Esophagus muscularis mucosa (tissue), 4 donors: ENCODE measurements around the gene P2RX7.

Experiments
- EP300 ChIP-seq: sonication (generic); formaldehyde crosslinking; IDR thresholded peaks from one replicate; pipeline ENCODE4 v1.6.1; 2017; ENCODE audit warnings: antibody characterized with exemption
- POLR2A ChIP-seq: fragments of 450-650 bp; IDR thresholded peaks from one replicate; pipeline ENCODE4 v1.6.1; 2017; ENCODE audit warnings: antibody characterized with exemption, moderate library complexity, mild to moderate bottlenecking, low read depth
- TF ChIP-seq, protein P1 (sequence below), 3 experiments: fragments of 200-600 bp in 2 of 3; fragments of 450-650 bp in 1 of 3; sonication (generic) in 2 of 3; IDR thresholded peaks; one replicate each; pipeline ENCODE4 v1.5.1; 2017 to 2019; ENCODE audit warnings: antibody characterized with exemption in 3 of 3, mild to moderate bottlenecking in 2 of 3, moderate library complexity in 1 of 3

DNA sequence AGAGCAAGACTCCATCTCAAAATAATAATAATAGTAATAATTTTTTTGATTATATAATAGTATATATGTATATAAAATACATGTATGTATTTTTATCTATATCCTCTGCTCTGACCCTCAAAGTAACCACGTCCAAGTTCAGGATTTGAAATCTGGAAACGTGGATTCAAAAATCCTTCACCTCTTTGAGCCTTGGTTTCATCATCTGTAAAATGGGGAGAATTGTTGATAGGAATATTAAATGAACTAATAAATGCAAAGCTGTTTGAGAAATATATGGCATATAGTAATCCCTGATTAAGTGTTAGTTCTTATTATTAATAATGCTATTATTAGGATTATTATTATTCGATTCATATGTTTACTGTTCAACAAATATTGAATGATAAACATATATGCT, 2.6 kb downstream of the P2RX7 start:
- TF ChIP-seq POLR2A: no peak
- TF ChIP-seq EP300: no peak
- TF ChIP-seq, protein P1, sequence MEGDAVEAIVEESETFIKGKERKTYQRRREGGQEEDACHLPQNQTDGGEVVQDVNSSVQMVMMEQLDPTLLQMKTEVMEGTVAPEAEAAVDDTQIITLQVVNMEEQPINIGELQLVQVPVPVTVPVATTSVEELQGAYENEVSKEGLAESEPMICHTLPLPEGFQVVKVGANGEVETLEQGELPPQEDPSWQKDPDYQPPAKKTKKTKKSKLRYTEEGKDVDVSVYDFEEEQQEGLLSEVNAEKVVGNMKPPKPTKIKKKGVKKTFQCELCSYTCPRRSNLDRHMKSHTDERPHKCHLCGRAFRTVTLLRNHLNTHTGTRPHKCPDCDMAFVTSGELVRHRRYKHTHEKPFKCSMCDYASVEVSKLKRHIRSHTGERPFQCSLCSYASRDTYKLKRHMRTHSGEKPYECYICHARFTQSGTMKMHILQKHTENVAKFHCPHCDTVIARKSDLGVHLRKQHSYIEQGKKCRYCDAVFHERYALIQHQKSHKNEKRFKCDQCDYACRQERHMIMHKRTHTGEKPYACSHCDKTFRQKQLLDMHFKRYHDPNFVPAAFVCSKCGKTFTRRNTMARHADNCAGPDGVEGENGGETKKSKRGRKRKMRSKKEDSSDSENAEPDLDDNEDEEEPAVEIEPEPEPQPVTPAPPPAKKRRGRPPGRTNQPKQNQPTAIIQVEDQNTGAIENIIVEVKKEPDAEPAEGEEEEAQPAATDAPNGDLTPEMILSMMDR (IDR thresholded peaks at IDR 0.05): no peak
